A549 treated with GW870086 at 1 μM for 4 hours (cell line): Measurements from ENCODE around the gene SURF4. TPM values are rescaled to one million over a fixed set of nuclear protein-coding genes. Genes with fewer than 3 reads are reported as not detected.

Experiments used
- total RNA-seq: library from RNA; stranded (reverse); fragments of 200-300 nt; extraction: Qiagen RNA extraction; gene quantifications from 5 replicates; pipeline ENCODE4 v1.2.3, GENCODE V29; 2022; ENCODE audit warnings: low read depth

SURF4 gene
- total RNA-seq = 173 to 210 TPM (median 201 TPM) in 5 replicates

GRCh38 chr9:133375724-133376654, at the start of gene SURF4, which contains the start of gene STKLD1:
SURF4 (minus strand) TSS chr9:133376060; CDS start chr9:133375969, 91 bp downstream.
STKLD1 (plus strand) TSS chr9:133376366; CDS start chr9:133376474, 108 bp downstream.

GRCh38 chr9:133421615-133422542, 46.0 kb upstream of the SURF4 start, which contains the start of gene ADAMTS13:
ADAMTS13 (plus strand) TSS chr9:133422367; CDS start chr9:133422444, 77 bp downstream.

GRCh38 chr9:133417541-133418461, 41.9 kb upstream of the SURF4 start, which contains the start of gene REXO4:
REXO4 (minus strand) TSS chr9:133418010; CDS start chr9:133417844, 166 bp downstream.

GRCh38 chr9:133356391-133357091, 19.3 kb downstream of the SURF4 start, which contains the start of the genes SURF1 and SURF2:
SURF1 (minus strand) TSS chr9:133356487; CDS start chr9:133356453, 34 bp downstream.
SURF2 (plus strand) TSS chr9:133356550; CDS start chr9:133356593, 43 bp downstream.

GRCh38 chr9:133347985-133348717, 27.7 kb downstream of the SURF4 start, which contains the start of the genes MED22 and RPL7A:
MED22 (minus strand) TSS chr9:133348131; CDS start chr9:133346662, 1,469 bp downstream.
RPL7A (plus strand) TSS chr9:133348218; CDS start chr9:133348244, 26 bp downstream.

GRCh38 chr9:133335924-133336811, 39.7 kb downstream of the SURF4 start, which contains the start of gene SURF6:
SURF6 (minus strand) TSS chr9:133336188; CDS start chr9:133336132, 56 bp downstream.

Other genes with a start within 250 kb of the SURF4 start
- gene GBGT1, start 212.1 kb downstream of the SURF4 start, total RNA-seq = 1.7 to 2.8 TPM (median 2.4 TPM) in 5 replicates
- not detected in 5 replicates for gene OBP2B, start 166.8 kb downstream of the SURF4 start, total RNA-seq
- gene ABO, start 100.9 kb downstream of the SURF4 start, total RNA-seq = not detected in 5 replicates
- 19.9 to 29.3 TPM (median 24.0 TPM) in 5 replicates for gene SURF6, start 39.9 kb downstream of the SURF4 start, total RNA-seq
- 21.0 to 32.2 TPM (median 30.2 TPM) in 5 replicates for gene MED22, start 27.9 kb downstream of the SURF4 start, total RNA-seq
- 3,291 to 3,531 TPM (median 3,341 TPM) in 5 replicates for gene RPL7A, start 27.8 kb downstream of the SURF4 start, total RNA-seq
- 37.9 to 50.3 TPM (median 43.3 TPM) in 5 replicates for gene SURF1, start 19.6 kb downstream of the SURF4 start, total RNA-seq
- gene SURF2, start 19.5 kb downstream of the SURF4 start, total RNA-seq = 36.7 to 54.8 TPM (median 45.8 TPM) in 5 replicates
- 0.53 to 1.2 TPM (median 0.68 TPM) in 5 replicates for gene STKLD1, start 306 bp upstream of the SURF4 start, total RNA-seq
- gene REXO4, start 42.0 kb upstream of the SURF4 start, total RNA-seq = 29.9 to 37.9 TPM (median 32.5 TPM) in 5 replicates
- 0.37 to 1.1 TPM (median 0.52 TPM) in 5 replicates for gene ADAMTS13, start 46.3 kb upstream of the SURF4 start, total RNA-seq
- 3.0 to 4.5 TPM (median 4.3 TPM) in 5 replicates for gene CACFD1, start 83.9 kb upstream of the SURF4 start, total RNA-seq
- gene SLC2A6, start 103.0 kb upstream of the SURF4 start, total RNA-seq = 13.5 to 21.5 TPM (median 19.5 TPM) in 5 replicates
- gene MYMK, start 148.9 kb upstream of the SURF4 start, total RNA-seq = not detected in 5 replicates
- gene ADAMTSL2, start 158.6 kb upstream of the SURF4 start, total RNA-seq = 0.03 TPM in 1 of 5 replicates, not detected in the others
- not detected in 5 replicates for gene FAM163B, start 233.3 kb upstream of the SURF4 start, total RNA-seq